Measurements from ENCODE around the gene HIF3A. TPM values are rescaled to one million over a fixed set of nuclear protein-coding genes. Genes with fewer than 3 reads are reported as not detected.

The HIF3A gene
- total and polyA plus RNA-seq, 2 of the 8 experiments (the other 6 are each of a cell fraction or from before 2014, with no cell fraction given): 38.6 to 38.8 TPM

GRCh38 chr19:46390866-46391265 lies 94.0 kb downstream of the HIF3A start:
- Histone ChIP-seq H3K27me3 (replicated peaks in 1 of 4; ENCODE audit: control insufficient read depth in 3 of 4, extremely low read depth in 1 of 4, insufficient read depth in 3 of 4, low read length in 3 of 4) (no peaks in the 10 kb centered on the region), H4K5ac (ENCODE audit: insufficient read length, low read depth, low read length) (no peak overlapping the region), H3K36me3 (ENCODE audit: control insufficient read depth in 2 of 4, insufficient read depth in 4 of 4, low read length in 3 of 4) (peaks cover 7 to 50% (median 40%) of the 10 kb centered on the region in 4 experiments; a peak in 6 of 8 replicates), H4K8ac (ENCODE audit: extremely low read depth, insufficient read depth, low read length) (peak overlapping the region; percentile 28; the same call in 1 of the 2 replicates), H2BK20ac (ENCODE audit: low read length) (no peak overlapping the region), H3K23me2 (ENCODE audit: low read depth, low read length) (no peaks in the 10 kb centered on the region), H4K91ac (replicated peaks; ENCODE audit: insufficient read length, low read length) (no peak overlapping the region), H2BK15ac (ENCODE audit: low read length) (no peak overlapping the region), H3K18ac (ENCODE audit: extremely low read depth, low read length) (no peak overlapping the region), H3K4me1 (replicated peaks in 1 of 4; ENCODE audit: control insufficient read depth in 3 of 4, insufficient read depth in 4 of 4, low read length in 3 of 4) (no peaks in the 10 kb centered on the region; a peak in 2 of 7 replicates), H2BK5ac (ENCODE audit: low read depth, low read length) (peak overlapping the region; percentile 0; the same call in 1 of the 2 replicates), H3K4ac (replicated peaks; ENCODE audit: insufficient read length, low read depth, low read length) (no peak overlapping the region), H2AFZ (ENCODE audit: low read length) (no peak overlapping the region), H3K14ac (ENCODE audit: insufficient read length) (no peak overlapping the region), H3K23ac (ENCODE audit: insufficient read length) (no peak overlapping the region), H3K4me3 (ENCODE audit: extremely low read depth in 1 of 4, insufficient read depth in 2 of 4, low read depth in 3 of 4, low read length in 4 of 4) (no peak overlapping the region), H2AK5ac (ENCODE audit: low read depth, low read length) (no peak overlapping the region), H3K56ac (replicated peaks; ENCODE audit: insufficient read length, low read depth, low read length) (no peak overlapping the region), H3K79me1 (ENCODE audit: low read depth, low read length) (no peaks in the 10 kb centered on the region; the same call in 1 of the 2 replicates), H3K9ac (replicated peaks in 1 of 4; ENCODE audit: extremely low read depth in 1 of 4, low read depth in 3 of 4, low read length in 3 of 4) (no peak overlapping the region), H3K9me3 (ENCODE audit: insufficient read depth in 2 of 2, low read depth in 1 of 2, low read length in 1 of 2) (no peaks in the 10 kb centered on the region; a peak in 1 of 4 replicates), H3K79me2 (ENCODE audit: control insufficient read depth in 1 of 2, insufficient read depth in 2 of 2, low read length in 2 of 2) (no peaks in the 10 kb centered on the region), H4K20me1 (replicated peaks in 1 of 2; ENCODE audit: control insufficient read depth in 1 of 2, insufficient read depth in 2 of 2, low read length in 2 of 2) (peaks cover 0 to 9% of the 10 kb centered on the region in 2 experiments), H2BK12ac (ENCODE audit: low read depth, low read length) (no peak overlapping the region), H3K27ac (ENCODE audit: low read depth, low read length) (no peak overlapping the region), H3K4me2 (ENCODE audit: insufficient read depth in 1 of 2, low read depth in 2 of 2, low read length in 2 of 2) (no peak overlapping the region), H2BK120ac (replicated peaks; ENCODE audit: low read depth, low read length) (no peak overlapping the region)
- no peak for DNase-seq (ENCODE audit: low read depth in 1 of 2, low spot score in 2 of 2)
- 94% methylated on average over 18 of the region's 18 CpGs; no CpG with 5 or more reads in 1 of the 2 experiments for WGBS, 2 experiments (ENCODE audit: extremely low coverage in 1 of 2, insufficient coverage in 1 of 2, insufficient read length in 1 of 2, insufficient replicate concordance in 2 of 2, low coverage in 1 of 2, low lambda C conversion rate in 2 of 2, missing lambda C conversion rate in 1 of 2)
- CTCF ChIA-PET (ENCODE audit: partially characterized antibody): interaction anchor here (0.9 to 7.4 kb wide), 10 partner anchors 10 to 123 kb away, joined by 3 to 91 read pairs (median 6); no protein-coding TSS in a partner anchor
- FAIRE-seq: no peak
- POLR2A ChIA-PET (ENCODE audit: partially characterized antibody): interaction anchor here (1.0 to 1.8 kb wide), 5 partner anchors 13 to 105 kb away, joined by 4 to 7 read pairs (median 5); partner anchors contain the start of genes CCDC8 and PNMA8B
- TF ChIP-seq SP4 (IDR thresholded peaks at IDR 0.05; ENCODE audit: low read length) (no peak), TEAD4 (IDR thresholded peaks at IDR 0.05; ENCODE audit: low read depth, low read length) (no peak), USF2 (IDR thresholded peaks at IDR 0.05; ENCODE audit: low read length) (no peak), CTBP2 (IDR thresholded peaks at IDR 0.05; ENCODE audit: borderline replicate concordance, insufficient read depth, insufficient read length, low read length) (no peak), KDM4A (IDR thresholded peaks at IDR 0.05; ENCODE audit: low read depth, low read length, severe bottlenecking) (no peak), EP300 (IDR thresholded peaks at IDR 0.05; ENCODE audit: borderline replicate concordance in 1 of 2, low read depth in 2 of 2, low read length in 2 of 2) (no peak), RAD21 (IDR thresholded peaks at IDR 0.05 in 1 of 2, conservative IDR thresholded peaks at IDR 0.05 in 1 of 2; ENCODE audit: low read depth in 2 of 2, low read length in 2 of 2) (no peak), GABPA (IDR thresholded peaks at IDR 0.05; ENCODE audit: borderline replicate concordance, insufficient read depth, low read length) (no peak), MAFK (IDR thresholded peaks at IDR 0.05; ENCODE audit: low read depth, low read length) (no peak)

Measured in H1 (cell line).